GM18870 (cell line): ENCODE results near the gene ZNHIT2.
"Not testable (repeated sequence)": the region's sequence is repeated elsewhere in the genome, so short reads cannot be mapped to it uniquely, and the experiment has no call there.

Experiments
- ATAC-seq: cut with Tn5 transposase; IDR thresholded peaks from one replicate; pipeline ENCODE4 v1.9.1; 2021; ENCODE audit warnings: moderate library complexity; ENCODE audit not compliant: unreplicated experiment

The ZNHIT2 gene

DNA sequence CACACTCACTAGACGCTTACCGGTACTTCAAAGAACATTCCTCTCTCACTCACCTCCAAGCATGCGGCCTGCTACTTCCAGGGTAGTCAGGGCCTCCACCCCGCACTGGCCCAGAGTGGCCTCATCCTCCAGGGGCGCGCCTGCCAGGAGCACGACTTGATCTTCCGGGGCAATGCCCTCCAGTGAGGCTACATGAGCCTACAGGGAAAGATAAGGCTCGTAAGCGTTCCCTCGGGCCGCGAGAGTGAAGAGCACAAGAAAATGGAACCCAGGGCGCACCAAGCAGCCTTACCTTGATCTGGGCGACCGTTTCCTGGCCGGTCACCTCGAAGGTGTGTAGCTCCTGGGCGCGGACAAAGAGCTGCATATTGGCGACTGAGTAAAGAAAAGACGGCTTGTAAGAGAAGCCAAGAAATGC lies 4.0 kb upstream of the ZNHIT2 start:
- no peak for ATAC-seq

DNA sequence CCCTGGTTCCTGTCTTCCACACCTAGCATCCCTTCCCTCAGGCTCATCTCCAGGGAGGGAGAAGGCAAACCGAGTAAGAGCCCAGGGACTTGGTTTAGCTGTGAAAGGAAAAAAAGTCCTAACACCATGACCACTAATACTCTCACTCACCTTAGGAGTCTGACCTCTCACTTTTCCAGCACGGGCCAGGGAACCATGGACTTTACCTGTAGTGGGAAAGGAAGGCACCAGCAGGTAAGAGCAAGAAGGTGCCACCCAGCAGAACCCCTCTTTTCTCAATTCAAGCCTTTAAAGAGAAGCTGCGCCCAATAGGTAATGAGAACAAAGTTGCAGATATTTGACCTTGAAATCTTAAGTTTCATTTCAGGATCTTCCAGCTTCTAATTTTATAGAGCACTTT lies 3.3 kb upstream of the ZNHIT2 start:
- no peak for ATAC-seq

DNA sequence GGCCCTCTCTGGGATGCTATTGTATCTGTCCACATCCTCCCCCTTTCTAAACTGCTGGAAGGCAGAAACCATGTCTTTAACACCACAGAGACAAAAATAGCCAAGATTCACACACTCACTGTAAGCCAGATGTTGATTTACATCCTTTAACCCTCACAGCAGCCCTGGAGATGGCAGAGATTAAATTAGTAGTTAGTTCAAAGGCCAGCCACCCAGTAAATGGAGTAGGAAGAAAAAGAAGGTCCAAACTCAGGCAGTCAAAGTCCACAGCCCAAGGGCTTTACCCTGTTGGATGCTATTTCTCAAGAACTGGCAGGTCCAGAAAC lies 2.1 kb upstream of the ZNHIT2 start:
- no peak for ATAC-seq

DNA sequence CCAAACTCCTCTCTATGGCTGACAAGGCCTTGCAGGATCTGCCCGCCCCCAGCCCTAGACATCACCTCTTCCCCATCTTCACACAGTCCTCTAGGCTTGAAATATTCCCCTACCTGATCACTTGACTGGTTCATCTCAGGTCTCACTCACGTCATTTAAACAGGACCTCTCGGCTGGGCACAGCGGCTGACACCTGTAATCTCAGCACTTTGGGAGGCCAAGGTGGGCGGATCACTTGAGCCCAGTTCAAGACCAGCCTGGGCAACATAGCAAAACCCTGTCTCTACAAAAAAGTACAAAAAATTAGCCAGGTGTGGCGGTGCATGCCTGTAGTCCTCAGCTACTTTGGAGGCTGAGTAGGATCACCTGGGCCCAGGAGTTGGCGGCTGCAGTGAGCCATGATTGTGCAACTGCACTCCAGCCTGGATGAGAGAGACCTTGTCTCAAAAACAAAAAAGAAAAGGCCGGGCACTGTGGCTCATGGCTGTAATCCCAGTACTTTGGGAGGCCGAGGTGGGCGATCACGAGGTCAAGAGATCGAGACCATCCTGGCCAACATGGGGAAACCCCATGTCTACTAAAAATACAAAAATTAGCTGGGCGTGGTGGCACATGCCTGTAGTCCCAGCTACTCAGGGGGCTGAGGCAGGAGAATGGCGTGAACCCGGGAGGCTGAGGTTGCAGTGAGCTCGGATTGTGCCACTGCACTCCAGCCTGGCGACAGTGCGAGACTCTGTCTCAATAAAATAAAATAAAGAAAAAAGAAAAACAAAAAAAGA lies 1.6 kb upstream of the ZNHIT2 start:
- not testable (repeated sequence) for ATAC-seq

DNA sequence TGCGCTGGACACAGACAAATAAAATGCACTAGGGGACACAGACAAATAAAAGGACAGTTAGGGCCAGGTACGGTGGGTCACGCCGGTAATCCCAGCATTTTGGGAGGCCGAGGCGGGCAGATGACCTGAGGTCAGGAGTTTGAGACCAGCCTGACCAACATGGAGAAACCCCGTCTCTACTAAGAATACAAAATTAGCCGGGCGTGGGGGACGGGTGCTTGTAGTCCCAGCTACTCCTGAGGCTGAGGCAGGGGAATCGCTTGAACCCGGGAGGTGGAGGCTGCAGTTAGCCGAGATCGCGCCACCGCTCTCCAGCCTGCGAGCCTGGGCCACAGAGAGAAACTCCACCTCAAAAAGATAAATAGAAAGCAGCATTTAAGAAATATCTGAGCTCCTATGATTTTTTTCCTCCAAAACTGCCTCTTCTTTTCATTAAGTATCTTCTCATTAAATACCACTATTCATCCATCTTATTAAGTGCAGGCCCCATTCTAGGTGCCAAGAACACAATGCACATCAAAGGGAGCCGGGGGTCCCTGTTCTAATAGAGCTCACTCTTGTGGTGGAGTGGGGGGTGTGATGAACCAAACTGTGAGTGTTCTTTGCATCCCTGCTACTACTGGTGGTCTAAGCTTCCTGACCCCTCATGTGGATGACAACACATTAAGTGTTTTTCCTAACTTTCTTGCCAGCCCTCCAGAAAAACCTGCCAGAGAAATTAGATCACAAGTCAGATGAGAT lies 766 bp upstream of the ZNHIT2 start:
- ATAC-seq = no peak

DNA sequence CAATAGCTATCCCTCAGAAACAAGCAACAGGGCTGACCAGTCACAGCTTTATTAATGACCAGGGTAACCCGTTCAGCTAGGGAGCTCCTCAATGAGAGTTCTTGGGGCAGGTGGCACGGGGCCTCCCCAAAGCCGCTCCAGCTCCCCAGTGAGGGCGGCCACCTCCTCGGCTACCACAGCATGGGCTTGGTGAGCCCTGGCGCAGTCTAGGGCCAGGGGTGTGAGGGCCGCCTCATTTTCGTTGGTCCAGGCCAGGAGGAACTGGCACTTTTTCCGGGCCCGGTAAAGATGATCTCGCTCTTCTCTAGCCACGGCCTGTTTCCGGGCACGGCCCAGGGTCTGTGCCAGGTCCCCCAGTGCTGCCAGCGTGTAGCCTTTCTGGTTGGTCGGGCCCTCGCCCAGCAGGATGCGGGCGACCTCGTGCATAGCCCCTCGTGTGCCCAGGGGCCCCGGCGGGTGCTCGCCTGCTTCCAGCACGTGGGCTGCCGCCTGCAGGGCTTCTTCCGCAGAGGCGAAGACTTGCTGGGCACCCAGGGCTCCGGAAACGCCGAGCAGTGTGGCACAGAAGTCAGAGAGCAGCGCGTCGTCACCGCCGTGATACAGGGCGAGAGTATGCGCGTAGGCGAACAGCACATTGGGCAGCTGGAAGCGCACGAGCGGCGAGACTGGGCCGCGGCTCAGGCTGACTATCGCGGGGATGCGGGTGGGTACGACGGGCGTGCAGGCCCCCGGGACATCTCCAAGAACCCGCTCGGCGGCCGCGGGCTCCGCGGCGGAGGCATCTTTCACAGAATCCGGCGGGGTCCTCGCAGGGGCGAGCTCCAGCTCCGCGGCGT lies 913 bp downstream of the ZNHIT2 start:
- no peak for ATAC-seq

DNA sequence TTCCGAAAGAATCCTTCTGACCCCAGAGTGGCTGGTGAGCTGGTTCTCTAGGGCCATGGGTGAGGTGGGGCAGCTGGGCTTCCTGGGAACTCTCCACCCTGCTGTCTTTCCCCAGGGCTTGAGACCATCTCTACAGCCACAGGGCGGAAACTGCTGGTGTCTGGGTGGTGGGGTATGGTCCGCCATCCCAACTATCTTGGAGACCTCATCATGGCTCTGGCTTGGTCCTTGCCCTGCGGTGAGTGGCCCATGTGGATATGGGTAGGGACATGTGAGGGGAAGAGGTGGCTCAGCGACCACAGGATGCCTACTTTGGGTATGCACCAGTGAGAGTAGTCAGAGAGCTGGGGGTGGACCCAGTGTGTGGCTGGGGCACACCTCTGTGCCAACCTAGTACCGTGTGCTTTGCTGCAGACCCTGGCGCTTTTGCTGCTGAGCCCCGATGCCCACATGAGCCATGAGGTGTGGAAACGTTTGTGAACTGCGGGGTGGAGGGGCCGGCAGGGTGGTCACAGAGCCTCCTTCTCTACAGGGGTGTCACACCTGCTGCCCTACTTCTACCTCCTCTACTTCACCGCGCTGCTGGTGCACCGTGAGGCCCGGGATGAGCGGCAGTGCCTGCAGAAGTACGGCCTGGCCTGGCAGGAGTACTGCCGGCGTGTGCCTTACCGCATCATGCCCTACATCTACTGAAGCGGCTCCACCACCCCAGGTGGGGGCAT lies 2.0 kb downstream of the ZNHIT2 start:
- no peak for ATAC-seq

DNA sequence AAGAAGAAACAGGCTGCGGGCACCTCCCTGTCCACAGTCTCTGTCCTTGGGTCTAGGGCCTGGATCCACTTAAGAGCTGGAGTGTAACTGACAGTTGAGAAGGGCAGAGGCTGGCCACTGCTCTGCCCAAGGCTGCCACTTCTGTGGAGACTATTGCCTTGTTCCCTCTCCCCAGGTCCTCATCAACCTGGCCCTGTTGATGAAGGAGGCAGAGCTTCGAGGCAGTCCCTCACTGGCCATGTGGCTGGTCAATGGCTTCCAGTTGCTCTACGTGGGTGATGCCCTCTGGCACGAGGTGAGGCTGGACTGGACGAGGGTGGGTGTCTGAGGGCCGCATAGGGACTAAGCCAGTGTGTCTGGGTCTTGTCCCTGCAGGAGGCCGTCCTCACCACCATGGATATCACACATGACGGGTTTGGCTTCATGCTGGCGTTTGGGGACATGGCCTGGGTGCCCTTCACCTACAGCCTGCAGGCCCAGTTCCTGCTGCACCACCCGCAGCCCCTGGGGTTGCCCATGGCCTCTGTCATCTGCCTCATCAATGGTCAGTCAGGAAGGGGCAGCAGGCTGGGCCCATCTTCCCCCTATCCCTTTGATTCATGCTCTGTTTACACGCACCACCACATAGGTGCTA lies 2.8 kb downstream of the ZNHIT2 start:
- ATAC-seq = no peak

DNA sequence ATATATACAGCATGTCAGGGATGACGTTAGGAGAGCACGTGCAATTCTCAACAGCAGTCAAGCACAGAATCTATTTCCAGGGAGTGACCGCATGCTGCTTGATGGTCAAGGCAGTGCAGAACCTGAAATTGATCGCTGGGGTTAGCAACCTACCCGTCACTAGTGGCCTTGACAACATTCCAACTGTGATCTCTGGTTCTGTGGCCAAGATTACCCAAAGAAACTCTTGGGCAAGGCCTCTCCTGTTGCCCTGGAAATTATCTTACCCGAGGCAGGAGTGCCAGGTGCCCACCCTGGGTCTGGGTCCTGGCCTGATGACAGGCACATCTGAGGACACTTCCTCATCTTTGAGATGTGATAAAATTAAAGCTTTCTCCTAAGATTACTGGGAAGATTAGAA lies 3.7 kb downstream of the ZNHIT2 start:
- no peak for ATAC-seq

DNA sequence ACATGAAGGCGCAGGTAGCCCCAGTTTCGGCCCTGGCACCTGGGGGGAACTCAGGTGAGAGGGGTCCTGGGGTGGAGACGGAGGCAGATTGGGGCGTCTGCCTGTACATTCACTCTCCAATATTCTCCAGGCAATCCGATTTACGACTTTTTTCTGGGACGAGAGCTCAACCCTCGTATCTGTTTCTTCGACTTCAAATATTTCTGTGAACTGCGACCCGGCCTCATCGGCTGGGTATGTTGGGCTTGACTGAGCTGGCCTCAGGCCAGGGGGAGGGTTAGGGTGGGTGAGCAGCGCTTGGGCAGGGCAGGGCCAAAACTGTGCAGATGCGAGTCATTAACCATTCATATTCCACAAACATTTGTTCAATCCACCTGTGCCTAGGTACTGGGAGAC lies 4.1 kb downstream of the ZNHIT2 start:
- no peak for ATAC-seq

DNA sequence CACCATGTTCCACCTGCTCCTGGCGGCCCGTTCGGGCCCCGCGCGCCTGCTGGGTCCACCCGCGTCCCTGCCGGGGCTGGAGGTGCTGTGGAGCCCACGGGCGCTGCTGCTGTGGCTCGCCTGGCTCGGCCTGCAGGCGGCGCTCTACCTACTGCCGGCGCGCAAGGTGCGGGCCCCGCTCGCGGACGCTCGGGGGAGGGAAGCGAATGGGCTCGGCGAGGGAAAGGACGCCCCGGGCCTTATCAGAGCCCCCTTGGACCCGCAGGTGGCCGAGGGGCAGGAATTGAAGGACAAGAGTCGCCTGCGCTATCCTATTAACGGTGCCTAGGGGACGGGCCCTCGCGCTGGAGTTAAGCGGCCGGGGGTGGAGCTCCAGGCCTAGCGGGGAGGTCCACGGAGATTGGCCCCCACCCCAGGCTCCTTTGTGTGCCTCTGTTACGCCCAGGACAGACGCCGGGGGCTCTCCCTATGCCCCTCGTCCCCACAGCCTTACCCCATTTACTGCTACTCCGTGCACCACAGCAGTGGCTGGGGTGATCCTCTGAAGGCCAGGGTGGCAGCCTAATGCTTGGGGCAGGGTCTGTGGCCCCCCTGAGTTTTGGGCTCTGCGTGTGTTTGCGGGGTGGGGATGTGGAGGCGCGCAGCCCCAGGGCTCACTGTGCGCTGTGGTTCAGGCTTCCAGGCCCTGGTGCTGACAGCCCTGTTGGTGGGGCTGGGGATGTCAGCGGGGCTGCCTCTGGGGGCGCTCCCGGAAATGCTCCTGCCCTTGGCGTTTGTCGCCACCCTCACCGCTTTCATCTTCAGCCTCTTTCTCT lies 4.7 kb downstream of the ZNHIT2 start:
- ATAC-seq = no peak

DNA sequence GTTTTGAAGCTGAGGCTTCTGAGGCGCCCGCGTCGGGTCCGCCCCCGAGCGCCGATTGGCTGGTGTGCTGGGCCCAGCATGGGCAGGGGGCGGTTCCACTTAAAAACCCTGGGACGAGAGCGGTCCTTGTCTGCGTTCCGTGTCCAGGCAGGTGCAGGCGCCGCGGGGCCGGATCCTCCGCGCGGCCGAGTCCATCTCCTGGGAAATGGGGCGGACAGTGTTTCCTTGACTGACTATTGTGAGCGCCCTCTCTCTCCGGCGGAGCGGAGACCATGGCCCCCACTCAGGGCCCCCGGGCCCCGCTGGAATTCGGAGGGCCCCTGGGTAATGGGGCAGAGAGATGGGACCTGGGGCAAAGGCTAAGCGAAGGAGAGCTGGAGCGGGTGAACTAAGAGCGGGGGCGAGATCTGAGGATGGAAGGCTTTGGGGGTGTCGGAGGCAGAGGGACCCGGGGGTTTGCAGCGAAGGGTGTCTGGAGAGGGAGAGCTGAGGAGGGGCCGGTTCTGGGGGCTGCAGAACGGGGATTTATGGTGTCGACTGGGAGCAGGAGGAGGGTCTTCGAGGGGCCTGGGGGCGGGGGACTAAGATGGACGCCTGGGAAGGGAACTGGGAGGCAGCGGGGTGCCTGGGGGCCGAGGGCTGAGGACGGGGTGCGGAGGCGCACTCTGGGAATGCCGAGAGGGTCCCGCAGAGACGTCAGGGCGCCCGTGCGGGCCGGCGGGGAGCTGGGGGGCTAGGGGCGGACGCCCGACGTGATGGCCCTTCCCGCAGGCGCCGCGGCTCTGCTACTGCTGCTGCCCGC lies 5.6 kb downstream of the ZNHIT2 start, which contains the start of gene TM7SF2:
Gene TM7SF2, plus strand, starts transcription at position 129 of the 802 bp plus-strand sequence. Its CDS starts 144 bp downstream, at position 273.
- ATAC-seq = peak; percentile 44

DNA sequence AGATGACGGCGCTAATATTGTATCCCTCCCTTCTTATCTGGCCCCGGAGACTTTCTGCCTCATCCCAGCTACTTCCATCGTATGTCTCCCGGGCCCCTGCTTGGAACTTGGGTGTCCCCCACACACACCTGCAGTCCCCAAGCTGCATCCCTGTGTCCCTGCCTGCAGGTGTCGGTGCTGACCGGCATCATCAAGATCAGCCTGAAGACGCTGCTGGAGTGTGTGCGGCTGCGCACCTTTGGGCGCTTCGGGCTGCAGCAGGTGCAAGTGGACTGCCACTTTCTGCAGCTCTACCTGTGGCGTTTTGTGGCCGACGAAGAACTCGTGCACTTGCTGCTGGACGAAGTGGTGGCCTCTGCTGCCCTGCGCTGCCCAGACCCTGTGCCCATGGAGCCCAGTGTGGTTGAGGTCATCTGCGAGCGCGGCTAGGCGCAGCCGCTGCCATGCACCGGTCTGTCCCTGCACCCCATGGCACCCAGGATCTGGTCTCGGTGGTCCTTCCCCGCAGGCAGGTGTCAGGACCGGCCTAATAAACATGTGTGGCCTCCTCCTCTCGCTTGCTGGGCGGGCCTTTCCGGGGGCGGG lies 6.2 kb downstream of the ZNHIT2 start:
- no peak for ATAC-seq

DNA sequence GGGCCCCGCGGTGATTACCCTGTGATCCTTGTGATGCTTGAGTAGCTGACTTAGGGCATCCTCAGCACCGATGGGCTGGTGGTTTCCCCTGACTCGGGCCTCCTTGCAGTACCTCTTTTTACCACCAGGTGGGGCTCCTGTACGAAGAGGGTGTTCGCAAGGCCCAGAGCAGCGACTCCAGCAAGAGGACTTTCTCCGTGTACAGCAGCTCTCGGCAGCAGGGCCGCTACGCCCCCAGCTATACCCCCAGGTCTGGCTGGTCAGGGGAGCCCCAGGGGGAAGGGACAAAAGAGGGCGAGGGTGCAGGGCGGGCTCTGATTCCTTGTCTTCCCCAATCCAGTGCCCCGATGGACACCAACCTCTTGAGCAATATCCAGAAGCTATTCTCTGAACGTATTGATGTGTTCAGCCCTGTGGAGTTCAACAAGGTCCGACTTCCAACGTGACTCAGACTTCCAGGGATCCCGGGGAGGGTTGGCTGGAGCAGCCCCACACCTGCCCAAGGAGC lies 7.1 kb downstream of the ZNHIT2 start:
- no peak for ATAC-seq

DNA sequence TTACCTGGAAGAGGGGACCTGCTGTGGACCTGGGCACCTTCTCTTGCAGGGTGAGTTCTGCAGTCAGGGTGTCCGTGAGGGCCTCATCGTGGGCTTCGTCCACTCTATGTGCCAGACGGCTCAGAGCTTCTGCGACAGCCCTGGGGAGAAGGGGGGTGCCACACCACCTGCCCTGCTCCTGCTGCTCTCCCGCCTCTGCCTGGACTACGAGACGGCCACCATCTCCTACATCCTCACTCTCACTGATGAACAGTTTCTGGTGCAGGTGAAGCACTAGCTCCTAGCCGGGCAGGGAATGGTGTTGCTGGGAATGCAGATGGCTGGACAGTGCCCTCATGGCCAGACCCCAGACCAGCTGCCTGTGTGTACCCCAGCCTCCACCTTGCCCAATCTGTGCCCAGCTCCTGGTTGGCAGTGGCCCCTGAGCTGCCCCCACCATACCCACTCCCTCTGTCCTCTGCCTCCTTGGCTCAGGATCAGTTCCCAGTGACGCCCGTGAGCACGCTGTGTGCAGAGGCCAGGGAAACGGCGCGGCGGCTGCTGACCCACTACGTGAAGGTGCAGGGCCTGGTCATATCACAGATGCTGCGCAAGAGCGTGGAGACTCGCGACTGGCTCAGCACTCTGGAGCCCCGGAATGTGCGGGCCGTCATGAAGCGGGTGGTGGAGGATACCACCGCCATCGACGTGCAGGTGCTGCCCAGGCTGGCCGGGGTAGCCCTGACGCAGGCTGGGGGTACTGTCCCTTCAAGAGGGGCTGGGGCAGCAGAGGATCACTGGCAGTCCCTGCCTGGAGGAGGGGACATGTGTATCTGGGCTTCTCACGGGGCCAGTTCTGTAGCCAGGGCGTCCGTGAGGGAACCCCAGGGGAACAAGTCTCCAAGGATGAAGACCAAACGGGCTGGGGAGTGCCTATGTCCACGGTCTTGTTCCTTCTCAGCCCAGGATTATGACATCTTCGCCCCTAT lies 8.0 kb downstream of the ZNHIT2 start:
- no peak for ATAC-seq

DNA sequence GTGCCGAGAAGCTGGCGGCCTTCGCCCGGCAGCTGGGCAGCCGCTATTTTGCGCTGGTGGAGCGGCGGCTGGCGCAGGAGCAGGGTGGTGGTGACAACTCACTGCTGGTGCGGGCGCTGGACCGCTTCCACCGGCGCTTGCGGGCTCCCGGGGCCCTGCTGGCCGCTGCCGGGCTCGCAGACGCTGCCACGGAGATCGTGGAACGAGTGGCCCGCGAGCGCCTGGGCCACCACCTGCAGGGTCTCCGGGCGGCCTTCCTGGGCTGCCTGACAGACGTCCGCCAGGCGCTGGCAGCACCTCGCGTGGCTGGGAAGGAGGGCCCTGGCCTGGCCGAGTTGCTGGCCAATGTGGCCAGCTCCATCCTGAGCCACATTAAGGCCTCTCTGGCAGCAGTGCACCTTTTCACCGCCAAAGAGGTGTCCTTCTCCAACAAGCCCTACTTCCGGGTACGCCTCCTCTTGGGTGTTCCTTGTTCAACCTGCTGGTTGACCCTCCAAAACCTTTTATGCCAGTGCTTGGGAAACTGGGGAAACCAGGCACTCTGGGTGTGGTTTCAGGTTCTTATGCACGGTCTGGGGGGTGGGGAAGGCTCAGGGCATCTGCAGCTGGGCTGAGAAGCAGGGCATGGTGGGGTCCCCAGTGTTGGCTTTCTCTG lies 8.9 kb downstream of the ZNHIT2 start:
- no peak for ATAC-seq
